Measurements from ENCODE around the gene UCKL1. TPM values are rescaled to one million over a fixed set of nuclear protein-coding genes. Genes with fewer than 3 reads are reported as not detected.
A peak's percentile ranks its signal among the peaks of the same experiment; 100 is the strongest.
"Not testable (repeated sequence)": the region's sequence is repeated elsewhere in the genome, so short reads cannot be mapped to it uniquely, and the experiment has no call there.

Gene UCKL1
- total RNA-seq, 4 donors from 2014 or later = 16.6 to 31.0 (median 24.1) TPM

DNA sequence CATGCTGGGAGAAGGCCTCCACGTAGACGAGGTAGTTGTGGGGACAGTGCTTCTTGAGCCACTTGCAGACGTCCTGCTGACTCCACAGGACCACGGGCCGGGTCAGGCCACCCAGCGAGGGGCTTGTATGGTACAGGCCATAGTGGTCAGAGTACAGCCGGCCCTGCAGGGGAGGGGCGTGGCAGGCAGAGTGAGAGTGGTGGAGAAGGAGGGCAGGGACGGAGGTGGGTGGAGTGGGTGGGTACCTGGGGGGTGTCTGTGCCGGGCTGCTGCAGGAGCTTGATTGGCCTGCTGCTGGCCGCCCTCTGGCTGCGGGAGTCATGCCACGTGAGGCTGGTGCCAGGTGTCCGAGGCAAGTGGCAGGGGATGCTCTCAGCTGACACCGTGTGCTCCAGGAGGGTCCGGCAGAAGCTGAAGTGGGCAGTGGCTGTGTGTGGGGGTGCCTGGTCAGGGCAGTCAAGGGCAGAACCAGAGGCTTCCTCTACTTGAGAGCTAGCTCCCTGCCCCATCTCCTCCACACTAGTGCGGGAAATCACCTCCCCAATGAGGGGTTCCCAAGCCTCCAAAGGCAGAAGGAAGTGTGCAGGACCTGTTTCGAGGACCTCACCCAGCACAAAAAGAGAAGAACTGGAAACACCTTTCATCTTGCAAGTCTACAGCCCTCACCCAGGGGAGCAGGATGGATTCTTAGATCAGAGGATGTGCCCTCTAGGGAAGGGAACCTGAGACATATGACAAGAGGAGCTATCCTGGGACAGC, 20.9 kb upstream of the UCKL1 start:
- 85% methylated on average over 17 of the region's 18 CpGs for WGBS
- Histone ChIP-seq H3K4me1 (peaks cover 34 to 64% (median 51%) of the 10 kb centered on the region in 4 donors), H3K27me3 (peaks cover 0 to 3% (median 0%) of the 10 kb centered on the region in 4 donors), H3K27ac (replicated peaks in 1 of 4) (no peak overlapping the region), H3K4me3 (no peak overlapping the region), H3K9me3 (no peaks in the 10 kb centered on the region), H3K36me3 (no peaks in the 10 kb centered on the region)
- no peak for DNase-seq (ENCODE audit: extremely low spot score)
- TF ChIP-seq CTCF (IDR thresholded peaks at IDR 0.05) (no peak), POLR2A (IDR thresholded peaks at IDR 0.05; ENCODE audit: low read depth) (no peak), POLR2AphosphoS5 (IDR thresholded peaks at IDR 0.05) (no peak), EP300 (IDR thresholded peaks at IDR 0.05) (no peak)
- intact Hi-C loops (cut with DNase I) = no loop called here

GRCh38 chr20:63976511-63976910, 20.3 kb upstream of the UCKL1 start:
- H3K27ac ChIP-seq (replicated peaks in 1 of 4); DNase-seq (ENCODE audit: extremely low spot score); H3K9me3 ChIP-seq; H3K27me3 ChIP-seq; H3K4me3 ChIP-seq; intact Hi-C loops (cut with DNase I); H3K36me3 ChIP-seq: not testable (repeated sequence)
- 97% methylated on average over 7 of the region's 7 CpGs for WGBS
- peaks cover 31 to 64% (median 44%) of the 10 kb centered on the region in 4 donors for H3K4me1 ChIP-seq

DNA sequence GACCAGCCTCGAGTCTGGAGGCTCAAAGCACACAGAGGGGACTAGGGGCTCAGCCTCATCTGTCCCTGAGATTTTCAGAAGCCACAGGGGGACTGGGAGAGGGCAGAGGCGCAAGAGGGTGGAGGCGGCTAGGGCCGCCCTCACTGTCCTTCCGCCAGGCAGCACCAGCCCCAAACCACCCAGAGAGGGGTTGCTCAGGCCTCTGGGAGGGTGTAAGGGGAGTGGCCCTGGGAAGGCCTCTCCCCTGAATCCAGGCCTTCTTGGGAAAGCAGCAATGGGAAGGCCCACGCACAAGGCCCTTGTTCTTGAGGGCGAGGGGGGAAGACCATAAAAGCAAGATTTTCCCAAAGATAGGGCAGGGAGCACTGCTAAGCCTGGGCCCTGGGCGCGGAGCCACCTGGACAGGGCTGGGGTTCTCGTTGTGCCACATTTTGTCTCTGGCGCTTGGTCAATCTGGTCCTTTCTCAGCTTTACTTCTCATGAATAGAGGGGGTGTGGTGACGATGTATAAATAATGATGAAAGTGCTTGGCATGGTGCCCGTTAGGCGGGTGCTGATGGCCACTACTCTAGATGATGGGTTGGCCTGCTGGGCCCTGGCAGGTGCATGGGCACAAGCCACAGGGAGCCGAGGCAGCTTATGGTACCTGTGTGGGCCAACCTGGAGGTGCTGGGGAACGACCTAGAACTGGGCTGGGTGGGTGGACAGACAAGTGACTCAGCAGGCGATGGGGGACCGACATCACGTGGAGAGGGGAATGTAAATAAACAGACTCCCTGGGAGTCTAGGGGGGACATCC, 18.4 kb upstream of the UCKL1 start:
- TF ChIP-seq POLR2A (IDR thresholded peaks at IDR 0.05; ENCODE audit: low read depth) = no peak
- no peak for TF ChIP-seq POLR2AphosphoS5 (IDR thresholded peaks at IDR 0.05)
- TF ChIP-seq EP300 (IDR thresholded peaks at IDR 0.05) = no peak
- TF ChIP-seq CTCF (IDR thresholded peaks at IDR 0.05) = no peak
- Histone ChIP-seq H3K36me3 (no peaks in the 10 kb centered on the region), H3K4me1 (peaks cover 26 to 58% (median 39%) of the 10 kb centered on the region in 4 donors), H3K4me3 (no peak overlapping the region), H3K9me3 (no peaks in the 10 kb centered on the region), H3K27me3 (no peaks in the 10 kb centered on the region), H3K27ac (replicated peaks in 1 of 4) (peak overlapping the region in 3 of 4 donors; percentile 34 to 74 (median 67))
- no peak for DNase-seq (ENCODE audit: extremely low spot score)
- intact Hi-C loops (cut with DNase I) = loop anchor here (2.0 to 5.0 kb wide), 3 partner anchors 62 to 438 kb away; partner anchors contain the start of gene PTK6
- 73% methylated on average over 18 of the region's 19 CpGs for WGBS

DNA sequence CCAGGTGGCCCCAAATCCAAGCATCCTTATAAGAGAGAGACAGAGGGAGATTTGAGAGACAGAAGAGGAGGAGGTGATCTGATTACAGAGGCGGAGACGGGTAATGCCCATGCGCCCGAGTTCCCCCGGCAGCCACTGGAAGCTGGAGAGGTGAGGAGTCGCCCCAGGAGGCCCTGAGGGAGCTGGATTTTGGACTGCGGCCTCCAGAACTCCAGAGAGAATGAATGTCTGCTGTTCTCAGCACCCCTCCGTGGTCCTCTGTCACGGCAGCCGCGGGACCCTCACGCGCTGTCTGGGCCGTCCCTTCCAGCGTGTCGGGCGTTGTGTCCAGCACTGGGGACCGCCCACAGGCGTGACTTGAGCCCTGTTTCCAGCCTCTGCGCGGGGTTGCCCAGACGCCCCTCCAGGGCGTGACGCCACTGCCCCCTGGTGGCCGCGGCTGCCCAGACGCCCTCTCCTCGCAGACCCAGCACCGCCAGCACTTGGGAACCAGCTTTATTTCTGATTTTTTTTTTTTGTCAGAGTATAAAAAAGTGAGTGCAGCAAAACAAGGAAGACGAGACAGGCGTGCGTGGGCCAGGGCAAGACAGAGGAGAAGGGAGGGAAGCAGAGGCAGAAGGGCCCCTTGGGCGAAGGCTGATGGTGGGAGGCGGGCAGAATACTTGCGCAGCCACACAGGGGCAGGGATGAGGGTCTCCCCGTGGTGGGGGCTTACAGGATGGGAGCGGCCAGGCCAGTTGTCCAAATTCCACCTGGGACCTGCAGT, 17.6 kb upstream of the UCKL1 start:
- peak overlapping the region; percentile 34 to 74 (median 58) for H3K27ac ChIP-seq (replicated peaks in 1 of 4)
- TF ChIP-seq EP300 (IDR thresholded peaks at IDR 0.05) = no peak
- no peak for TF ChIP-seq POLR2A (IDR thresholded peaks at IDR 0.05; ENCODE audit: low read depth)
- peak; percentile 98 to 99 (median 98) for TF ChIP-seq CTCF (IDR thresholded peaks at IDR 0.05)
- TF ChIP-seq POLR2AphosphoS5 (IDR thresholded peaks at IDR 0.05) = peak in 1 of 2 donors; percentile 71
- H3K36me3 ChIP-seq = no peaks in the 10 kb centered on the region
- peaks cover 28 to 57% (median 37%) of the 10 kb centered on the region in 4 donors for H3K4me1 ChIP-seq
- peak overlapping the region; percentile 43 to 57 (median 46) for H3K4me3 ChIP-seq
- peak; percentile 96 for DNase-seq (ENCODE audit: extremely low spot score)
- WGBS = 13% methylated on average over 25 of the region's 37 CpGs
- H3K9me3 ChIP-seq = no peaks in the 10 kb centered on the region
- intact Hi-C loops (cut with DNase I) = loop anchor here (2.0 to 5.0 kb wide), 3 partner anchors 62 to 437 kb away; partner anchors contain the start of gene PTK6
- H3K27me3 ChIP-seq = no peaks in the 10 kb centered on the region
